AG04449 (cell line): ENCODE data around the gene PRICKLE1.

ENCODE experiments used
- CTCF ChIA-PET: fragments of 350-600 bp; formaldehyde crosslinking; extraction: SDS; loops from one replicate; lab custom pipeline; 2021; ENCODE audit warnings: antibody characterized with exemption; lab: Yijun Ruan, JAX
- POLR2A ChIA-PET: fragments of 400-600, 350-600 bp; formaldehyde crosslinking; extraction: SDS; loops from one replicate; lab custom pipeline; 2020; ENCODE audit warnings: antibody characterized with exemption, inconsistent platforms; lab: Yijun Ruan, JAX
- DNase-seq: peaks from one replicate; pipeline ENCODE4 v3.0.0-alpha.2; 2010; ENCODE audit warnings: low read depth, low spot score
- H3K4me3 ChIP-seq: 2 replicates; pipeline ENCODE4 v1.5.1; 2011; ENCODE audit warnings: low read depth, mild to moderate bottlenecking, control low read depth, low read length
- CTCF ChIP-seq: IDR thresholded peaks from one replicate; pipeline ENCODE4 v1.5.1; 2011; ENCODE audit warnings: mild to moderate bottlenecking, moderate library complexity, low read length, control low read depth, inconsistent platforms; ENCODE audit not compliant: insufficient read depth; ENCODE audit errors: missing control alignments

The PRICKLE1 gene

DNA sequence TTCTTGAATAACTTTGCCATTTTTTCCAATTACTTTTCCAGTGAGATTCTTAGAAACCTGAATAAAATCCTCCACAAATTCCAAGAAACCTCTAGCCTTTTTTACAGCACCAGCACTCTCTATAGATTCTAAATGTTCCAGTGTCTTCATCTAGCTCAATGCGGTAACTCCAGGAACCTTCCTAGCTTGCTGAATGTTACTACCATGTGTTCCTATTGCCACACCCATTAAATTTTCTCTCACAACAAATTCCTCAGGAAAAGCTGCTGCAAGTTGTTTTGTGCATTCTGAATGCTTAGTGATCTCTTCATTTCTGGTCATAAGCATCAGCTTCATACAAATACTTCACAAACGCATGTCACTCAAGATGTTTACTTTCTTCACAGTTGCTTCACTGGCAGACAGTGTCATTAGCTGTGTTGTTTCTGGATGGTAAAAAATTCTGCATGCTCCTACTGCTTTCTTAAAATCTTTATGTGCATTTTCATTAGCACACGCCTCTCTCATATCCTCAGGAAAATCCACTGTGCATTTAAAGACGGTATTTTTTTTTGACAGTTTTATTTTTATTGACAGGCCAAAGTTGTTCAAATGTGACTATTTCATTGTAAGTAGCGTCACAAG is 156.9 kb downstream of the PRICKLE1 start:
- no peak for DNase-seq
- TF ChIP-seq CTCF = no peak
- ChIA-PET POLR2A (no interaction called here), CTCF (interaction anchor here (1.7 kb wide), 1 partner anchor 35 kb away, joined by 3 read pairs; no protein-coding TSS in a partner anchor)
- no peak overlapping the region for H3K4me3 ChIP-seq

- ChIA-PET POLR2A (no interaction called here), CTCF (interaction anchor here (1.4 kb wide), 1 partner anchor 54 kb away, joined by 3 read pairs; no protein-coding TSS in a partner anchor)
- no peak overlapping the region for H3K4me3 ChIP-seq
- no peak for DNase-seq
- no peak for TF ChIP-seq CTCF
Measured at GRCh38 chr12:42428850-42429249, 160.7 kb downstream of the PRICKLE1 start.

DNA sequence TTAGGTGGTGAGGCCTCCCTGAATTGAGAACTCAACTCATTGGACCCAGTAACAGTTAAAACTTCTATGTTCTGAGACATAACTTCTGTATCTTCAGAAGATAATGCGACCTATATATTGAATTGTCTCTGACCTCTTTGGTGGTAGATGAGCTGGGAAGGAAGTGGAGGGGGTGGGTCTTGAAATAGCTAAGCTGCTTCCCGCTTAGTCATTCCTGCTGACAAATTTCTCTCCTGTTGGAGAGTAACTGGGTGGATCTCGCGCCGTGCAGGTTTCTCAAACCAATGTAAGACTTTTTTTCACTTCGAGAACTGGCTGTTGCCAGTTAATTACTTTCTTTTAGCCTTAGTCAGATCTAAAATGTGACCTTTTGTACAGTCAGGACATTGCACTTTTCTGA is 162.8 kb downstream of the PRICKLE1 start:
- H3K4me3 ChIP-seq = no peak overlapping the region
- TF ChIP-seq CTCF = no peak
- ChIA-PET POLR2A (interaction anchor here (0.6 kb wide), 1 partner anchor 22 kb away, joined by 3 read pairs; no protein-coding TSS in a partner anchor), CTCF (no interaction called here)
- DNase-seq = no peak

- TF ChIP-seq CTCF = no peak
- H3K4me3 ChIP-seq = no peak overlapping the region
- no peak for DNase-seq
- ChIA-PET POLR2A (no interaction called here), CTCF (no interaction called here)
Measured at GRCh38 chr12:42422785-42423184, 166.8 kb downstream of the PRICKLE1 start.

DNA sequence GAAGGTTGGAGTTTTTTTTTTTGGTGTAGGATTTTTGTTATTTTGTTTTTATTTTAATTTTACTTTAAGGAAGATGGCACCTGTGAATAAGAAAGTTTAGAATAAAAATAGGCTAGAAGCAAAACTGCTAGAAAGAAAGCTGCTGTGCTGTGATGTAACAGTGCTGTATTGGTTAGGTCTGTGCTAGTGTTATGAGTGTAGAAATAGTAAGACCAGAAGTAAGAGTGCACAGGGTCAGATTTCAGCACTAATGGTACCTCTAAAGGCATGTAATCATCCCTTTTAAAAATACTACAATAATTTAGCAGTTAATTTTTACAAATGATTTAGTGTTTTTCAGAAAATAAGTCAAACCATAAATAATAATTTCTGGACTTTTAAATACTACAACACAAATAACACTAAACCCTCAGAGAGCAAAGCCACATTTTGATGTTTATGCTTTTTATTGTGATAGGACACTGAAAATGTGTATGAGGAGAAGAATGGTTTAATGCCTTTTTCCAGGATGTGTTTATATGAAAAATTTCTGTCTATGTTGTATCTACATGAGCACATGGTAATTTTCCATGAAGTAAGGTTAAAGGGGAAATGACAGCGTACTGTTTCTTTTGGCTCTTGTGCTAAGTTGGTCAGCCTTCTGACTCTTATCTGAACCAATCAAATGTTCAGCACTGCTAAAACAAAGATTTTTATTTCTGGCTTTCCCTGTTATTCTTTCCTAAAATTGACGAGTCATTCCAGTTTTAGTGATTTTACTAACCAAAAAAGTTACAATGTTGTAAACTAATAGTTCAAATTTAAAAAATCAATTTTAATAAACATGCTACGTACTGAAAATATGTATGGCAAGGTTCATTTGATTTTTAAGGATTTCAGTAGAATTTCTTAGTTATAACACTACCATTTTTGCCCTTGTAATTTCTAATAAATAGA is 167.4 kb downstream of the PRICKLE1 start:
- CTCF ChIA-PET = no interaction called here
- TF ChIP-seq CTCF = no peak
- no peak overlapping the region for H3K4me3 ChIP-seq
- DNase-seq = peak; percentile 26
- POLR2A ChIA-PET = no interaction called here

DNA sequence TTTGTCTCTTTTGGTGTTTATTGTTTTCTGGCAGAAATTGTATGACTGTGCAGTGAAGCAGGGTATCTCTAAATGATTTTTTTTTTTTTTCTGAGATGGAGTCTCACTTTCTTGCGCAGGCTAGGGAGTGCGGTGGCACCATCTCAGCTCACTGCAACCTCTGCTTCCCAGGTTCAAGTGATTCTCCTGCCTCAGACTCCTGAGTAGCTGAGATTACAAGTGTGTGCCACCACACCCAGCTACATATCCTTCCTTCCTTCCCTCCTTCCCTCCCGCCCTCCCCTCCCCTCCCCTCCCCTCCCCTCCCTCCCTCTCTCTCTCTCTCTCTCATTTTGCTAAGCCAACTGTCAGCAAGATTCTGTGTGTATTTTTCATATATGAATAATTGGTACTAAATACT is 169.2 kb downstream of the PRICKLE1 start:
- CTCF ChIA-PET = no interaction called here
- DNase-seq = no peak
- POLR2A ChIA-PET = no interaction called here
- H3K4me3 ChIP-seq = no peak overlapping the region
- no peak for TF ChIP-seq CTCF
